Astrocyte (in vitro differentiated cells and primary cell): ENCODE data around the gene MKS1.

Source experiments
- CTCF ChIP-seq: IDR thresholded peaks from 2 replicates; pipeline ENCODE4 v1.5.1; 2011; ENCODE audit warnings: low read depth, mild to moderate bottlenecking, inconsistent platforms, low read length, moderate library complexity; ENCODE audit not compliant: insufficient read depth
- EZH2 ChIP-seq: IDR thresholded peaks from 2 replicates; pipeline ENCODE4 v1.6.1; 2012; ENCODE audit warnings: mild to moderate bottlenecking, low read length, inconsistent platforms; ENCODE audit not compliant: insufficient read depth

- TF ChIP-seq CTCF: no peak
- no peak for TF ChIP-seq EZH2
These were observed 27.2 kb upstream of the MKS1 start for GRCh38 chr17:58246104-58246740.
